T-helper 22 cell (primary cell): ENCODE data around the gene SAMD11.
"Not testable (repeated sequence)": the region's sequence is repeated elsewhere in the genome, so short reads cannot be mapped to it uniquely, and the experiment has no call there.

Experiments
- DNase-seq: peaks from one replicate; pipeline ENCODE4 v3.0.0-alpha.2; 2020; ENCODE audit warnings: low read depth

Gene SAMD11

GRCh38 chr1:974687-975328 is 51.1 kb downstream of the SAMD11 start:
- DNase-seq: no peak

GRCh38 chr1:975365-975764 is 51.6 kb downstream of the SAMD11 start:
- no peak for DNase-seq

GRCh38 chr1:975896-976683 is 52.4 kb downstream of the SAMD11 start:
- DNase-seq: no peak

GRCh38 chr1:976791-977190 is 53.1 kb downstream of the SAMD11 start:
- DNase-seq: not testable (repeated sequence)

GRCh38 chr1:978069-978834 is 54.5 kb downstream of the SAMD11 start:
- DNase-seq: no peak

- DNase-seq: no peak
Measured at GRCh38 chr1:978835-979743, 55.4 kb downstream of the SAMD11 start.

GRCh38 chr1:979744-980072 is 56.0 kb downstream of the SAMD11 start:
- no peak for DNase-seq

- no peak for DNase-seq
Measured at GRCh38 chr1:980137-980571, 56.4 kb downstream of the SAMD11 start.

GRCh38 chr1:980602-981395 is 57.1 kb downstream of the SAMD11 start:
- DNase-seq: no peak

GRCh38 chr1:981491-981954 is 57.8 kb downstream of the SAMD11 start:
- DNase-seq: no peak

GRCh38 chr1:981955-982558 is 58.3 kb downstream of the SAMD11 start, which contains the start of gene PERM1:
TSS of gene PERM1 (minus strand) at chr1:982093. CDS start at chr1:981029, 1,064 bp downstream.
- DNase-seq: no peak

GRCh38 chr1:982765-983436 is 59.2 kb downstream of the SAMD11 start:
- DNase-seq: no peak

- DNase-seq: no peak
Measured at GRCh38 chr1:983798-984475, 60.2 kb downstream of the SAMD11 start.

GRCh38 chr1:984476-984814 is 60.7 kb downstream of the SAMD11 start:
- DNase-seq: no peak

GRCh38 chr1:985126-985525 is 61.4 kb downstream of the SAMD11 start:
- no peak for DNase-seq

GRCh38 chr1:988061-988460 is 64.3 kb downstream of the SAMD11 start:
- DNase-seq: not testable (repeated sequence)

- not testable (repeated sequence) for DNase-seq
Measured at GRCh38 chr1:991275-991674, 67.6 kb downstream of the SAMD11 start.

GRCh38 chr1:991895-992294 is 68.2 kb downstream of the SAMD11 start:
- no peak for DNase-seq

GRCh38 chr1:992362-992761 is 68.6 kb downstream of the SAMD11 start:
- no peak for DNase-seq
